H9 (cell line): ENCODE data around the gene MLYCD. TPM values are rescaled to one million over a fixed set of nuclear protein-coding genes. Genes with fewer than 3 reads are reported as not detected.

ENCODE experiments used
- DNase-seq: peaks from one replicate; pipeline ENCODE4 v3.0.0-alpha.2; 2017
- H2AFZ ChIP-seq: one replicate; pipeline ENCODE4 v1.6.1; 2013; ENCODE audit warnings: mild to moderate bottlenecking, low read length, control low read depth, moderate library complexity
- H2AK5ac ChIP-seq: 2 replicates; pipeline ENCODE4 v1.6.1; 2013; ENCODE audit warnings: low read length, control low read depth, mixed read lengths; ENCODE audit not compliant: insufficient read length
- H2BK120ac ChIP-seq: one replicate; pipeline ENCODE4 v1.6.1; 2013; ENCODE audit warnings: low read depth, mild to moderate bottlenecking, low read length, control low read depth, inconsistent platforms; ENCODE audit not compliant: poor library complexity, severe bottlenecking
- H2BK12ac ChIP-seq: 2 replicates; pipeline ENCODE4 v1.6.1; 2013; ENCODE audit warnings: low read length, control low read depth, mixed read lengths, low read depth; ENCODE audit not compliant: insufficient read length
- H2BK15ac ChIP-seq: 2 replicates; pipeline ENCODE4 v1.6.1; 2013; ENCODE audit warnings: low read depth, low read length, control low read depth
- H2BK20ac ChIP-seq: one replicate; pipeline ENCODE4 v1.6.1; 2013; ENCODE audit warnings: low read depth, mild to moderate bottlenecking, low read length, control low read depth, inconsistent platforms; ENCODE audit not compliant: poor library complexity, severe bottlenecking
- H2BK5ac ChIP-seq: 2 replicates; pipeline ENCODE4 v1.6.1; 2013; ENCODE audit warnings: low read length, control low read depth, mixed read lengths; ENCODE audit not compliant: insufficient read length
- H3K14ac ChIP-seq: 2 replicates; pipeline ENCODE4 v1.6.1; 2013; ENCODE audit warnings: low read length, control low read depth; ENCODE audit not compliant: insufficient read depth
- H3K18ac ChIP-seq: 2 replicates; pipeline ENCODE4 v1.6.1; 2013; ENCODE audit warnings: low read depth, mild to moderate bottlenecking, mixed read lengths, low read length, control low read depth; ENCODE audit not compliant: insufficient read length
- H3K23ac ChIP-seq: 2 replicates; pipeline ENCODE4 v1.6.1; 2013; ENCODE audit warnings: low read length, control low read depth, mixed read lengths, low read depth; ENCODE audit not compliant: insufficient read length
- H3K23me2 ChIP-seq: 2 replicates; pipeline ENCODE4 v1.6.1; 2013; ENCODE audit warnings: low read depth, mild to moderate bottlenecking, mixed read lengths, low read length, control low read depth; ENCODE audit not compliant: insufficient read length, poor library complexity, severe bottlenecking
- H3K27ac ChIP-seq: 2 replicates; pipeline ENCODE4 v1.5.1; 2013; ENCODE audit warnings: low read length, control low read depth, mixed read lengths, low read depth; ENCODE audit not compliant: insufficient read length
- H3K27me3 ChIP-seq: 2 replicates; pipeline ENCODE4 v1.6.1; 2013; ENCODE audit warnings: low read length, control low read depth, inconsistent platforms; ENCODE audit not compliant: insufficient read depth
- H3K4ac ChIP-seq: 2 replicates; pipeline ENCODE4 v1.6.1; 2013; ENCODE audit warnings: low read depth, mild to moderate bottlenecking, control low read depth, inconsistent platforms, low read length, moderate library complexity
- H3K4me1 ChIP-seq: 2 replicates; pipeline ENCODE4 v1.6.1; 2013; ENCODE audit warnings: low read length, control low read depth, inconsistent platforms; ENCODE audit not compliant: insufficient read depth
- H3K4me2 ChIP-seq: 2 replicates; pipeline ENCODE4 v1.6.1; 2013; ENCODE audit warnings: low read length, control low read depth, mixed read lengths; ENCODE audit not compliant: insufficient read length, insufficient read depth
- H3K56ac ChIP-seq: 2 replicates; pipeline ENCODE4 v1.6.1; 2013; ENCODE audit warnings: low read depth, mild to moderate bottlenecking, mixed read lengths, low read length, control low read depth; ENCODE audit not compliant: insufficient read length
- H3K79me1 ChIP-seq: 2 replicates; pipeline ENCODE4 v1.6.1; 2013; ENCODE audit warnings: low read depth, mild to moderate bottlenecking, moderate library complexity, low read length, control low read depth, inconsistent platforms; ENCODE audit not compliant: insufficient read depth, poor library complexity, severe bottlenecking
- H3K79me2 ChIP-seq: 2 replicates; pipeline ENCODE4 v1.6.1; 2013; ENCODE audit warnings: low read length, control low read depth, inconsistent platforms; ENCODE audit not compliant: insufficient read depth
- H3K9ac ChIP-seq: 2 replicates; pipeline ENCODE4 v1.6.1; 2013; ENCODE audit warnings: low read length, control low read depth, mixed read lengths; ENCODE audit not compliant: insufficient read length; ENCODE audit errors: extremely low read depth
- H3K9me3 ChIP-seq: one replicate; pipeline ENCODE4 v1.6.1; 2013; ENCODE audit warnings: low read depth, low read length, inconsistent platforms; ENCODE audit not compliant: control insufficient read depth
- H3T11ph ChIP-seq: one replicate; pipeline ENCODE4 v1.6.1; 2013; ENCODE audit warnings: mild to moderate bottlenecking, low read length, control low read depth, inconsistent platforms
- H4K20me1 ChIP-seq: one replicate; pipeline ENCODE4 v1.6.1; 2013; ENCODE audit not compliant: control insufficient read depth, insufficient read length, insufficient read depth
- H4K5ac ChIP-seq: 2 replicates; pipeline ENCODE4 v1.6.1; 2013; ENCODE audit warnings: low read depth, mild to moderate bottlenecking, mixed read lengths, low read length, control low read depth; ENCODE audit not compliant: insufficient read length
- H4K8ac ChIP-seq: replicated peaks from 2 replicates; pipeline ENCODE4 v1.6.1; 2013; ENCODE audit warnings: low read length, control low read depth, mixed read lengths, low read depth; ENCODE audit not compliant: insufficient read length
- H4K91ac ChIP-seq: 2 replicates; pipeline ENCODE4 v1.6.1; 2013; ENCODE audit warnings: low read depth, mild to moderate bottlenecking, moderate library complexity, mixed read lengths, low read length, control low read depth; ENCODE audit not compliant: insufficient read length
- H3K27ac Mint-ChIP-seq, 3 experiments: 2 replicates in 2 of 3; 3 replicates in 1 of 3; pipeline ENCODE4 v1.8.0; 2020 to 2021; ENCODE audit warnings: mixed read lengths in 3 of 3, mild to moderate bottlenecking in 1 of 3, moderate library complexity in 1 of 3
- H3K27me3 Mint-ChIP-seq: 2 replicates; pipeline ENCODE4 v1.8.0; 2021; ENCODE audit warnings: low read depth, mild to moderate bottlenecking, moderate library complexity, mixed read lengths
- H3K36me3 Mint-ChIP-seq, 3 experiments: 2 replicates in 2 of 3; 3 replicates in 1 of 3; pipeline ENCODE4 v1.8.0; 2020 to 2021; ENCODE audit warnings: low read depth in 3 of 3, mixed read lengths in 3 of 3; ENCODE audit not compliant: insufficient read depth in 1 of 3
- H3K4me1 Mint-ChIP-seq, 2 experiments: 2 replicates each; pipeline ENCODE4 v1.8.0; 2020; ENCODE audit warnings: mixed read lengths in 2 of 2
- H3K4me3 Mint-ChIP-seq, 2 experiments: 2 replicates in 1 of 2; 3 replicates in 1 of 2; pipeline ENCODE4 v1.8.0; 2020 to 2021; ENCODE audit warnings: mild to moderate bottlenecking in 2 of 2, mixed read lengths in 2 of 2, moderate library complexity in 1 of 2
- H3K9me3 Mint-ChIP-seq, 2 experiments: 2 replicates in 1 of 2; 3 replicates in 1 of 2; pipeline ENCODE4 v1.8.0; 2020; ENCODE audit warnings: mild to moderate bottlenecking in 2 of 2, mixed read lengths in 2 of 2, moderate library complexity in 1 of 2
- CTCF ChIP-seq: fragments of 200-600 bp; sonication (generic); conservative IDR thresholded peaks from 3 replicates; pipeline ENCODE4 v1.8.0; 2021; ENCODE audit warnings: antibody characterized with exemption, mild to moderate bottlenecking
- WGBS: extraction: QIAGEN DNeasy Blood & Tissue Kit; methylation state at CpG from one replicate; pipeline ENCODE4 v1.1.7; 2013; ENCODE audit warnings: missing lambda C conversion rate, low lambda C conversion rate, mixed read lengths; ENCODE audit not compliant: insufficient read length; ENCODE audit errors: extremely low coverage; 5-methylcytosine and 5-hydroxymethylcytosine counted together
- total RNA-seq: library from RNA; stranded (reverse); gene quantifications from 2 replicates; pipeline ENCODE4 v1.2.1, GENCODE V29; 2021

MLYCD gene
- total RNA-seq, 1 experiment from 2014 or later = 7.1 TPM

GRCh38 chr16:83974475-83974874 lies 75.6 kb downstream of the MLYCD start:
- H3K18ac ChIP-seq = no peak overlapping the region
- H3K23me2 ChIP-seq = no peaks in the 10 kb centered on the region
- no peak overlapping the region for H4K91ac ChIP-seq
- H2BK12ac ChIP-seq = no peak overlapping the region
- H3K4me1 ChIP-seq = no peaks in the 10 kb centered on the region
- H3K4me3 Mint-ChIP-seq = no peak overlapping the region; a peak in 1 of 5 replicates
- H3K23ac ChIP-seq = no peak overlapping the region
- no peak overlapping the region for H3K56ac ChIP-seq
- no CpG with 5 or more reads among the region's 7 CpGs for WGBS
- no peak overlapping the region for H2BK20ac ChIP-seq
- no peaks in the 10 kb centered on the region for H3K79me1 ChIP-seq
- H3T11ph ChIP-seq = no peak overlapping the region
- H3K4me2 ChIP-seq = no peak overlapping the region
- H3K14ac ChIP-seq = no peak overlapping the region
- H2BK120ac ChIP-seq = no peak overlapping the region
- no peak for TF ChIP-seq CTCF
- H3K36me3 Mint-ChIP-seq = peaks cover 16 to 26% (median 19%) of the 10 kb centered on the region in 3 experiments
- H3K9me3 Mint-ChIP-seq = peaks cover 20 to 21% of the 10 kb centered on the region in 2 experiments
- no peak overlapping the region; a peak in 1 of 7 replicates for H3K27ac Mint-ChIP-seq
- no peak overlapping the region for H3K4ac ChIP-seq
- H3K27me3 Mint-ChIP-seq = peaks cover 33% of the 10 kb centered on the region
- no peak overlapping the region for H3K9ac ChIP-seq
- peaks cover 11% of the 10 kb centered on the region for H3K9me3 ChIP-seq
- H4K5ac ChIP-seq = no peak overlapping the region
- no peaks in the 10 kb centered on the region for H3K79me2 ChIP-seq
- H3K27me3 ChIP-seq = no peaks in the 10 kb centered on the region
- H2AK5ac ChIP-seq = no peak overlapping the region
- H4K20me1 ChIP-seq = no peaks in the 10 kb centered on the region
- no peak overlapping the region for H2BK5ac ChIP-seq
- H3K27ac ChIP-seq = no peak overlapping the region
- H3K4me1 Mint-ChIP-seq = peaks cover 32 to 71% of the 10 kb centered on the region in 2 experiments
- no peak overlapping the region for H2AFZ ChIP-seq
- DNase-seq = no peak
- no peak overlapping the region for H2BK15ac ChIP-seq
- no peak overlapping the region for H4K8ac ChIP-seq
